ENCODE results near the gene FST.

Gene FST

DNA sequence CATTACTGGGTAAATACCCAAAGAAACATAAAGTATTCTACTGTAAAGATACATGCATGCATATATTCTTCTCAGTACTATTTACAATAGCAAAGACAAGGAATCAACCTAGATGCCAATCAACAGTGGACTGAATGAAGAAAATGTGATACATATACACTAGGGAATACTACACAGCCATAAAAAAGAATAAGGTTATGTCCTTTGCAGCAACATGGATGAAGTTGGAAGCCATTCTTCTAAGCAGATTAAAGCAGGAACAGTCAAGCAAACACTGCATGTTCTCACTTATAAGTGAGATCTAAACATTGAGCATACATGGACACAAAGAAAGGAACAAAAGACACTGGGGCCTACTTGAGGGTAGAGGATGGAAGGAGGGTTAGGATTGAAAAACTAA lies 40.4 kb downstream of the FST start:
- no peak for DNase-seq (ENCODE audit: low spot score)
